GM12878 (cell line): ENCODE measurements around the gene GRIK4. TPM values are rescaled to one million over a fixed set of nuclear protein-coding genes. Genes with fewer than 3 reads are reported as not detected.

Source experiments
- ATAC-seq: fragments of 200-7000 bp; cut with Tn5 transposase; 3 replicates; pipeline ENCODE4 v1.9.1; 2020; ENCODE audit warnings: mild to moderate bottlenecking, moderate library complexity
- BruUV-seq: library from RNA; stranded (reverse); fragments of 400-500 nt; replicated peaks from 2 replicates; lab custom pipeline; 2021; lab: Mats Ljungman, UMichigan
- CTCF ChIA-PET: fragments of 300-600 bp; sonication (Branson Sonifier 250); formaldehyde crosslinking; extraction: SDS; loops from one replicate; lab custom pipeline; 2021; ENCODE audit warnings: inconsistent platforms; lab: Yijun Ruan, JAX
- POLR2A ChIA-PET: fragments of 350-600 bp; formaldehyde crosslinking; extraction: SDS; loops from one replicate; lab custom pipeline; 2021; ENCODE audit warnings: inconsistent platforms; lab: Charles Lee
- RAD21 ChIA-PET: fragments of 300-600 bp; sonication (Branson Sonifier 250); formaldehyde crosslinking; loops from one replicate; lab custom pipeline; 2023; ENCODE audit warnings: antibody characterized with exemption; ENCODE audit not compliant: unreplicated experiment; lab: Charles Lee
- SMC1A ChIA-PET: fragments of 300-600 bp; sonication (Branson Sonifier 250); formaldehyde crosslinking; loops from one replicate; lab custom pipeline; 2023; ENCODE audit not compliant: unreplicated experiment, uncharacterized antibody; lab: Charles Lee
- DNase-seq: peaks from one replicate; pipeline ENCODE4 v3.0.0-alpha.2; 2011; ENCODE audit warnings: low read depth, low spot score
- FAIRE-seq: peaks from 3 replicates; lab custom pipeline; 2011; peaks lifted over from hg19 to GRCh38; lab: Jason Lieb, UNC
- H2AFZ ChIP-seq: 2 replicates; pipeline ENCODE4 v1.6.0; 2011; ENCODE audit warnings: low read depth, low read length, control low read depth; ENCODE audit not compliant: control insufficient read depth
- H3K27ac ChIP-seq: 2 replicates; pipeline ENCODE4 v1.5.1; 2011; ENCODE audit warnings: control low read depth; ENCODE audit not compliant: control insufficient read depth, insufficient read depth
- H3K27me3 ChIP-seq, 2 experiments: replicated peaks in 1 of 2; 2 replicates each; pipeline versions ENCODE4 v1.6.0 to v1.6.1; 2011; ENCODE audit warnings: low read length in 1 of 2; ENCODE audit not compliant: control insufficient read depth in 2 of 2, insufficient read depth in 2 of 2
- H3K36me3 ChIP-seq, 2 experiments: 2 replicates each; pipeline ENCODE4 v1.5.1; 2011; ENCODE audit warnings: low read length in 1 of 2; ENCODE audit not compliant: control insufficient read depth in 2 of 2, insufficient read depth in 2 of 2
- H3K4me1 ChIP-seq: 2 replicates; pipeline ENCODE4 v1.6.1; 2011; ENCODE audit warnings: mild to moderate bottlenecking, low read length, moderate library complexity, mixed read lengths; ENCODE audit not compliant: control insufficient read depth, insufficient read depth
- H3K4me2 ChIP-seq: 2 replicates; pipeline ENCODE4 v1.6.0; 2011; ENCODE audit warnings: control low read depth; ENCODE audit not compliant: control insufficient read depth, insufficient read depth
- H3K4me3 ChIP-seq: fragments of 200-600 bp; sonication (generic); 2 replicates; pipeline ENCODE4 v1.5.1; 2016
- H3K79me2 ChIP-seq: 2 replicates; pipeline ENCODE4 v1.6.0; 2011; ENCODE audit warnings: low read length; ENCODE audit not compliant: control insufficient read depth, insufficient read depth
- H3K9ac ChIP-seq: 2 replicates; pipeline ENCODE4 v1.8.0; 2011; ENCODE audit warnings: low read length, control low read depth, mixed read lengths; ENCODE audit not compliant: control insufficient read depth, insufficient read depth
- H3K9me3 ChIP-seq: replicated peaks from 3 replicates; pipeline ENCODE4 v1.5.1; 2011; ENCODE audit warnings: mild to moderate bottlenecking, low read length; ENCODE audit not compliant: control insufficient read depth, insufficient read depth
- H4K20me1 ChIP-seq: 2 replicates; pipeline ENCODE4 v1.6.0; 2011; ENCODE audit not compliant: control insufficient read depth, insufficient read depth
- BRCA1 ChIP-seq: IDR thresholded peaks from 2 replicates; pipeline ENCODE4 v1.6.1; 2011; ENCODE audit warnings: low read depth, low read length, improper control_type of control experiment
- CBX3 ChIP-seq: fragments of 200-600 bp; sonication (generic); IDR thresholded peaks from 2 replicates; pipeline ENCODE4 v1.6.1; 2016; ENCODE audit warnings: low read depth, borderline replicate concordance
- CBX5 ChIP-seq: sonication (generic); IDR thresholded peaks from 2 replicates; pipeline ENCODE4 v1.6.1; 2016; ENCODE audit warnings: low read depth, moderate library complexity, mild to moderate bottlenecking, inconsistent platforms
- DPF2 ChIP-seq: fragments of 450-650 bp; IDR thresholded peaks from 2 replicates; pipeline ENCODE4 v1.6.1; 2017; ENCODE audit warnings: mild to moderate bottlenecking
- LARP7 ChIP-seq: fragments of 450-650 bp; IDR thresholded peaks from 2 replicates; pipeline ENCODE4 v1.6.1; 2017; ENCODE audit warnings: mild to moderate bottlenecking
- MEF2B ChIP-seq: fragments of 450-650 bp; IDR thresholded peaks from 2 replicates; pipeline ENCODE4 v1.6.1; 2018; ENCODE audit warnings: mild to moderate bottlenecking, moderate library complexity; ENCODE audit not compliant: partially characterized antibody, poor library complexity, severe bottlenecking
- MYC ChIP-seq: IDR thresholded peaks from 2 replicates; pipeline ENCODE4 v1.6.1; 2011; ENCODE audit warnings: mild to moderate bottlenecking, low read length, moderate library complexity, inconsistent platforms; ENCODE audit not compliant: insufficient read depth, insufficient replicate concordance, insufficient read length, severe bottlenecking
- NFIC ChIP-seq: IDR thresholded peaks from 2 replicates; pipeline ENCODE4 v1.6.1; 2012; ENCODE audit warnings: low read depth, mild to moderate bottlenecking, inconsistent platforms, low read length, moderate library complexity
- PAX5 ChIP-seq: IDR thresholded peaks from 2 replicates; pipeline ENCODE4 v1.6.1; 2011; ENCODE audit warnings: low read depth, low read length, borderline replicate concordance
- RAD21 ChIP-seq: IDR thresholded peaks from 2 replicates; pipeline ENCODE4 v1.6.1; 2011; ENCODE audit warnings: mild to moderate bottlenecking, low read depth, low read length, moderate library complexity; ENCODE audit not compliant: insufficient read depth
- SMAD5 ChIP-seq: IDR thresholded peaks from 2 replicates; pipeline ENCODE4 v1.6.1; 2016; ENCODE audit warnings: antibody characterized with exemption, low read depth
- SMARCA5 ChIP-seq: fragments of 450-650 bp; IDR thresholded peaks from 2 replicates; pipeline ENCODE4 v1.6.1; 2017; ENCODE audit warnings: mild to moderate bottlenecking
- YY1 ChIP-seq: IDR thresholded peaks from 2 replicates; pipeline ENCODE4 v1.6.1; 2011; ENCODE audit warnings: low read depth, mild to moderate bottlenecking, low read length
- ZNF384 ChIP-seq: IDR thresholded peaks from 2 replicates; pipeline ENCODE4 v1.6.1; 2012; ENCODE audit warnings: low read depth, mild to moderate bottlenecking, low read length, improper control_type of control experiment, borderline replicate concordance
- WGBS: methylation state at CpG from one replicate; pipeline ENCODE4 v1.1.6; 2016; ENCODE audit warnings: low lambda C conversion rate; ENCODE audit not compliant: insufficient replicate concordance, insufficient coverage; ENCODE audit errors: missing lambda C conversion rate; 5-methylcytosine and 5-hydroxymethylcytosine counted together
- in situ Hi-C: fragments of 300-500 bp; cut with MboI; formaldehyde crosslinking; loops from 9 replicates; pipeline ENCODE4 v1.14.3; 2018; ENCODE audit warnings: mixed read lengths
- intact Hi-C: fragments of 100-400 bp; cut with micrococcal nuclease; formaldehyde crosslinking; loops from one replicate; pipeline ENCODE4 v1.14.2; 2022; ENCODE audit not compliant: unreplicated experiment
- polyA plus RNA-seq, 11 experiments: library from polyadenylated mRNA; depleted of rRNA in 4 of 11; unstranded in 6 of 11; stranded (reverse) in 5 of 11; fragments of >200 nt; fragmentation: Nextera tagmentation in 4 of 11; fragmentation: Illumina TruSeq in 1 of 11; extraction: Ambion mirVana in 4 of 11; extraction: Trizol in 1 of 11; gene quantifications; 1 replicate in 1 of 11; 2 replicates in 10 of 11; pipeline versions ENCODE4 v1.2.1 to v1.2.3, GENCODE V29; 2011 to 2016; ENCODE audit warnings: inconsistent platforms in 2 of 11, missing spikeins in 2 of 11, low read depth in 1 of 11
- total RNA-seq, 4 experiments: library from RNA; depleted of rRNA in 3 of 4; stranded (reverse); fragments of >200 nt in 3 of 4; fragmentation: Illumina TruSeq in 1 of 4; extraction: Trizol in 1 of 4; gene quantifications; 2 replicates each; pipeline versions ENCODE4 v1.2.1 to v1.2.3, GENCODE V29; 2013 to 2021
- TF ChIP-seq, protein P1 (sequence below): IDR thresholded peaks from 2 replicates; pipeline ENCODE4 v1.6.1; 2011; ENCODE audit warnings: mild to moderate bottlenecking, low read depth, low read length, moderate library complexity; ENCODE audit not compliant: insufficient replicate concordance

GRIK4 gene
- total and polyA plus RNA-seq, 10 of the 15 experiments (the other 5 are each of a cell fraction or from before 2014, with no cell fraction given): 0.33 to 3.6 (median 0.72) TPM

DNA sequence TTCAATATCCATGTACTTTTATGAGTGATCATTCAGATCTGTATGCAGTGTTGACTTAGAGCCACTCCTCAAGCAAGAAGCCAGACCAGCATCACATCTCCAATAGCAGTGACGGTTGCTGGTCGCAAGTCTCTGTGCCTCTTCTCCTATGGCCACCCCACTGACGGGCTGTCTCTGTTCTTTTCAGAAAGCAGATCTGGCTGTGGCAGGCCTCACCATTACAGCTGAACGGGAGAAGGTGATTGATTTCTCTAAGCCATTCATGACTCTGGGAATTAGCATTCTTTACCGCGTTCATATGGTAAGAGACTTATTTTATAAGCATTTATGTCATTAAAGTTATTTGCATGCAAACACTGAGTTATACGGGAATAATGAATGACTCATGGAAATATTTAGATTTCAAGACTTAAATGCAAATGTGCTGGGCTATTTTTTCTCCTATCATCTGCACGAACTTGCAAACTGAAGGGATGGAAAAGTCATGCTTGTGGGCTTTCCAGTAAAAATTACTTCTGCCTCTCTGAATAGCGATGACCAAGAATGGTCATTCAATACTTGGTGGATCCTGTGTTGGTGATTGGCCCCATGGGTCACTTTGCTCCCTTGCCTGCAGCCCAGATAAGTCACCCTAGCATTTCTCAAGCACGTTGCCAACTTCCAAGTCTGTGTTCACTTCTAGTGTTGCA lies 428.8 kb downstream of the GRIK4 start:
- no peak for ATAC-seq
- no peaks in the 10 kb centered on the region for H3K36me3 ChIP-seq
- no peak overlapping the region for H3K4me3 ChIP-seq
- no peak overlapping the region for H2AFZ ChIP-seq
- peaks cover 3% of the 10 kb centered on the region for H3K9me3 ChIP-seq
- DNase-seq: no peak
- CTCF ChIA-PET: no interaction called here
- RAD21 ChIA-PET: no interaction called here
- intact Hi-C loops: no loop called here
- no peak for FAIRE-seq
- no peak overlapping the region for H3K4me2 ChIP-seq
- H3K79me2 ChIP-seq: no peaks in the 10 kb centered on the region
- WGBS: 52% methylated on average over 10 of the region's 10 CpGs
- BruUV-seq: no TSS peak
- in situ Hi-C loops: no loop called here
- SMC1A ChIA-PET: interaction anchor here (0.7 kb wide), 1 partner anchor 108 kb away, joined by 3 read pairs; no protein-coding TSS in a partner anchor
- no peak overlapping the region for H3K27ac ChIP-seq
- H3K9ac ChIP-seq: no peak overlapping the region
- H4K20me1 ChIP-seq: no peaks in the 10 kb centered on the region
- POLR2A ChIA-PET: no interaction called here
- H3K27me3 ChIP-seq: peaks cover 0 to 6% of the 10 kb centered on the region in 2 experiments; a peak in 2 of 4 replicates
- no peaks in the 10 kb centered on the region for H3K4me1 ChIP-seq
- TF ChIP-seq MYC (no peak), BRCA1 (no peak), RAD21 (no peak), NFIC (no peak), ZNF384 (no peak)
- TF ChIP-seq, all 136 proteins: peak for 0

- peaks cover 3% of the 10 kb centered on the region for H3K9me3 ChIP-seq
- in situ Hi-C loops: no loop called here
- no peak for TF ChIP-seq SMARCA5
- no peak for TF ChIP-seq MEF2B
- TF ChIP-seq CBX5: no peak
- TF ChIP-seq LARP7: no peak
- TF ChIP-seq, protein P1, sequence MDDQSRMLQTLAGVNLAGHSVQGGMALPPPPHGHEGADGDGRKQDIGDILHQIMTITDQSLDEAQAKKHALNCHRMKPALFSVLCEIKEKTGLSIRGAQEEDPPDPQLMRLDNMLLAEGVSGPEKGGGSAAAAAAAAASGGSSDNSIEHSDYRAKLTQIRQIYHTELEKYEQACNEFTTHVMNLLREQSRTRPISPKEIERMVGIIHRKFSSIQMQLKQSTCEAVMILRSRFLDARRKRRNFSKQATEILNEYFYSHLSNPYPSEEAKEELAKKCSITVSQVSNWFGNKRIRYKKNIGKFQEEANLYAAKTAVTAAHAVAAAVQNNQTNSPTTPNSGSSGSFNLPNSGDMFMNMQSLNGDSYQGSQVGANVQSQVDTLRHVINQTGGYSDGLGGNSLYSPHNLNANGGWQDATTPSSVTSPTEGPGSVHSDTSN: no peak
- TF ChIP-seq CBX3: no peak
- TF ChIP-seq PAX5: no peak
- no peak for TF ChIP-seq DPF2
- no peak for TF ChIP-seq YY1
- no peak for TF ChIP-seq SMAD5
Measured at GRCh38 chr11:120941000-120941399, 429.5 kb downstream of the GRIK4 start.

More at GRCh38 chr11:120941000-120941399, 429.5 kb downstream of the GRIK4 start:
- Histone ChIP-seq H3K9ac (no peak overlapping the region), H3K79me2 (no peaks in the 10 kb centered on the region), H3K27ac (no peak overlapping the region), H3K27me3 (peaks cover 0 to 6% of the 10 kb centered on the region in 2 experiments; a peak in 2 of 4 replicates), H2AFZ (no peak overlapping the region), H3K4me2 (no peak overlapping the region), H3K4me1 (no peaks in the 10 kb centered on the region), H3K4me3 (no peak overlapping the region), H3K36me3 (no peaks in the 10 kb centered on the region), H4K20me1 (no peaks in the 10 kb centered on the region)
- DNase-seq (no peak), ATAC-seq (no peak), FAIRE-seq (no peak)
- ChIA-PET CTCF (no interaction called here), POLR2A (no interaction called here), SMC1A (interaction anchor here (0.7 to 1.2 kb wide), 2 partner anchors 13 to 226 kb away, joined by 3 read pairs; no protein-coding TSS in a partner anchor), RAD21 (no interaction called here)
- no TSS peak for BruUV-seq
- intact Hi-C loops: no loop called here
- 46% methylated on average over 4 of the region's 4 CpGs for WGBS
